H9 (cell line): Measurements from ENCODE around the gene HOATZ. TPM values are rescaled to one million over a fixed set of nuclear protein-coding genes. Genes with fewer than 3 reads are reported as not detected.

Source experiments
- DNase-seq: peaks from one replicate; pipeline ENCODE4 v3.0.0-alpha.2; 2017
- H2AFZ ChIP-seq: one replicate; pipeline ENCODE4 v1.6.1; 2013; ENCODE audit warnings: mild to moderate bottlenecking, low read length, control low read depth, moderate library complexity
- H2AK5ac ChIP-seq: 2 replicates; pipeline ENCODE4 v1.6.1; 2013; ENCODE audit warnings: low read length, control low read depth, mixed read lengths; ENCODE audit not compliant: insufficient read length
- H2BK120ac ChIP-seq: one replicate; pipeline ENCODE4 v1.6.1; 2013; ENCODE audit warnings: low read depth, mild to moderate bottlenecking, low read length, control low read depth, inconsistent platforms; ENCODE audit not compliant: poor library complexity, severe bottlenecking
- H2BK12ac ChIP-seq: 2 replicates; pipeline ENCODE4 v1.6.1; 2013; ENCODE audit warnings: low read length, control low read depth, mixed read lengths, low read depth; ENCODE audit not compliant: insufficient read length
- H2BK15ac ChIP-seq: 2 replicates; pipeline ENCODE4 v1.6.1; 2013; ENCODE audit warnings: low read depth, low read length, control low read depth
- H2BK20ac ChIP-seq: one replicate; pipeline ENCODE4 v1.6.1; 2013; ENCODE audit warnings: low read depth, mild to moderate bottlenecking, low read length, control low read depth, inconsistent platforms; ENCODE audit not compliant: poor library complexity, severe bottlenecking
- H2BK5ac ChIP-seq: 2 replicates; pipeline ENCODE4 v1.6.1; 2013; ENCODE audit warnings: low read length, control low read depth, mixed read lengths; ENCODE audit not compliant: insufficient read length
- H3K14ac ChIP-seq: 2 replicates; pipeline ENCODE4 v1.6.1; 2013; ENCODE audit warnings: low read length, control low read depth; ENCODE audit not compliant: insufficient read depth
- H3K18ac ChIP-seq: 2 replicates; pipeline ENCODE4 v1.6.1; 2013; ENCODE audit warnings: low read depth, mild to moderate bottlenecking, mixed read lengths, low read length, control low read depth; ENCODE audit not compliant: insufficient read length
- H3K23ac ChIP-seq: 2 replicates; pipeline ENCODE4 v1.6.1; 2013; ENCODE audit warnings: low read length, control low read depth, mixed read lengths, low read depth; ENCODE audit not compliant: insufficient read length
- H3K23me2 ChIP-seq: 2 replicates; pipeline ENCODE4 v1.6.1; 2013; ENCODE audit warnings: low read depth, mild to moderate bottlenecking, mixed read lengths, low read length, control low read depth; ENCODE audit not compliant: insufficient read length, poor library complexity, severe bottlenecking
- H3K27ac ChIP-seq: 2 replicates; pipeline ENCODE4 v1.5.1; 2013; ENCODE audit warnings: low read length, control low read depth, mixed read lengths, low read depth; ENCODE audit not compliant: insufficient read length
- H3K27me3 ChIP-seq: 2 replicates; pipeline ENCODE4 v1.6.1; 2013; ENCODE audit warnings: low read length, control low read depth, inconsistent platforms; ENCODE audit not compliant: insufficient read depth
- H3K4ac ChIP-seq: 2 replicates; pipeline ENCODE4 v1.6.1; 2013; ENCODE audit warnings: low read depth, mild to moderate bottlenecking, control low read depth, inconsistent platforms, low read length, moderate library complexity
- H3K4me1 ChIP-seq: 2 replicates; pipeline ENCODE4 v1.6.1; 2013; ENCODE audit warnings: low read length, control low read depth, inconsistent platforms; ENCODE audit not compliant: insufficient read depth
- H3K4me2 ChIP-seq: 2 replicates; pipeline ENCODE4 v1.6.1; 2013; ENCODE audit warnings: low read length, control low read depth, mixed read lengths; ENCODE audit not compliant: insufficient read length, insufficient read depth
- H3K56ac ChIP-seq: 2 replicates; pipeline ENCODE4 v1.6.1; 2013; ENCODE audit warnings: low read depth, mild to moderate bottlenecking, mixed read lengths, low read length, control low read depth; ENCODE audit not compliant: insufficient read length
- H3K79me1 ChIP-seq: 2 replicates; pipeline ENCODE4 v1.6.1; 2013; ENCODE audit warnings: low read depth, mild to moderate bottlenecking, moderate library complexity, low read length, control low read depth, inconsistent platforms; ENCODE audit not compliant: insufficient read depth, poor library complexity, severe bottlenecking
- H3K79me2 ChIP-seq: 2 replicates; pipeline ENCODE4 v1.6.1; 2013; ENCODE audit warnings: low read length, control low read depth, inconsistent platforms; ENCODE audit not compliant: insufficient read depth
- H3K9ac ChIP-seq: 2 replicates; pipeline ENCODE4 v1.6.1; 2013; ENCODE audit warnings: low read length, control low read depth, mixed read lengths; ENCODE audit not compliant: insufficient read length; ENCODE audit errors: extremely low read depth
- H3K9me3 ChIP-seq: one replicate; pipeline ENCODE4 v1.6.1; 2013; ENCODE audit warnings: low read depth, low read length, inconsistent platforms; ENCODE audit not compliant: control insufficient read depth
- H3T11ph ChIP-seq: one replicate; pipeline ENCODE4 v1.6.1; 2013; ENCODE audit warnings: mild to moderate bottlenecking, low read length, control low read depth, inconsistent platforms
- H4K20me1 ChIP-seq: one replicate; pipeline ENCODE4 v1.6.1; 2013; ENCODE audit not compliant: control insufficient read depth, insufficient read length, insufficient read depth
- H4K5ac ChIP-seq: 2 replicates; pipeline ENCODE4 v1.6.1; 2013; ENCODE audit warnings: low read depth, mild to moderate bottlenecking, mixed read lengths, low read length, control low read depth; ENCODE audit not compliant: insufficient read length
- H4K8ac ChIP-seq: replicated peaks from 2 replicates; pipeline ENCODE4 v1.6.1; 2013; ENCODE audit warnings: low read length, control low read depth, mixed read lengths, low read depth; ENCODE audit not compliant: insufficient read length
- H4K91ac ChIP-seq: 2 replicates; pipeline ENCODE4 v1.6.1; 2013; ENCODE audit warnings: low read depth, mild to moderate bottlenecking, moderate library complexity, mixed read lengths, low read length, control low read depth; ENCODE audit not compliant: insufficient read length
- H3K27ac Mint-ChIP-seq, 3 experiments: 2 replicates in 2 of 3; 3 replicates in 1 of 3; pipeline ENCODE4 v1.8.0; 2020 to 2021; ENCODE audit warnings: mixed read lengths in 3 of 3, mild to moderate bottlenecking in 1 of 3, moderate library complexity in 1 of 3
- H3K27me3 Mint-ChIP-seq: 2 replicates; pipeline ENCODE4 v1.8.0; 2021; ENCODE audit warnings: low read depth, mild to moderate bottlenecking, moderate library complexity, mixed read lengths
- H3K36me3 Mint-ChIP-seq, 3 experiments: 2 replicates in 2 of 3; 3 replicates in 1 of 3; pipeline ENCODE4 v1.8.0; 2020 to 2021; ENCODE audit warnings: low read depth in 3 of 3, mixed read lengths in 3 of 3; ENCODE audit not compliant: insufficient read depth in 1 of 3
- H3K4me1 Mint-ChIP-seq, 2 experiments: 2 replicates each; pipeline ENCODE4 v1.8.0; 2020; ENCODE audit warnings: mixed read lengths in 2 of 2
- H3K4me3 Mint-ChIP-seq, 2 experiments: 2 replicates in 1 of 2; 3 replicates in 1 of 2; pipeline ENCODE4 v1.8.0; 2020 to 2021; ENCODE audit warnings: mild to moderate bottlenecking in 2 of 2, mixed read lengths in 2 of 2, moderate library complexity in 1 of 2
- H3K9me3 Mint-ChIP-seq, 2 experiments: 2 replicates in 1 of 2; 3 replicates in 1 of 2; pipeline ENCODE4 v1.8.0; 2020; ENCODE audit warnings: mild to moderate bottlenecking in 2 of 2, mixed read lengths in 2 of 2, moderate library complexity in 1 of 2
- CTCF ChIP-seq: fragments of 200-600 bp; sonication (generic); conservative IDR thresholded peaks from 3 replicates; pipeline ENCODE4 v1.8.0; 2021; ENCODE audit warnings: antibody characterized with exemption, mild to moderate bottlenecking
- WGBS: extraction: QIAGEN DNeasy Blood & Tissue Kit; methylation state at CpG from one replicate; pipeline ENCODE4 v1.1.7; 2013; ENCODE audit warnings: missing lambda C conversion rate, low lambda C conversion rate, mixed read lengths; ENCODE audit not compliant: insufficient read length; ENCODE audit errors: extremely low coverage; 5-methylcytosine and 5-hydroxymethylcytosine counted together
- total RNA-seq: library from RNA; stranded (reverse); gene quantifications from 2 replicates; pipeline ENCODE4 v1.2.1, GENCODE V29; 2021

HOATZ gene
- total RNA-seq, 1 experiment from 2014 or later: not detected

- Mint-ChIP-seq H3K27me3 (no peaks in the 10 kb centered on the region), H3K27ac (peak overlapping the region in 1 of 3 experiments; percentile 49; a peak in 1 of 7 replicates), H3K4me3 (no peak overlapping the region), H3K36me3 (peaks cover 5 to 19% (median 11%) of the 10 kb centered on the region in 3 experiments), H3K9me3 (peaks cover 8 to 11% of the 10 kb centered on the region in 2 experiments), H3K4me1 (peaks cover 28 to 35% of the 10 kb centered on the region in 2 experiments)
- Histone ChIP-seq H3K23me2 (no peaks in the 10 kb centered on the region), H2BK15ac (no peak overlapping the region), H3K18ac (no peak overlapping the region), H3K14ac (no peak overlapping the region), H3T11ph (no peak overlapping the region), H2BK12ac (no peak overlapping the region), H2BK5ac (no peak overlapping the region), H3K23ac (no peak overlapping the region), H4K91ac (no peak overlapping the region), H3K79me2 (no peaks in the 10 kb centered on the region), H3K27ac (no peak overlapping the region), H3K9me3 (peaks cover 5% of the 10 kb centered on the region), H4K20me1 (no peaks in the 10 kb centered on the region), H2AK5ac (no peak overlapping the region), H3K56ac (no peak overlapping the region), H2BK20ac (no peak overlapping the region), H3K27me3 (no peaks in the 10 kb centered on the region), H3K4me2 (no peak overlapping the region), H2BK120ac (no peak overlapping the region), H4K5ac (no peak overlapping the region), H3K9ac (no peak overlapping the region), H3K79me1 (no peaks in the 10 kb centered on the region), H4K8ac (no peak overlapping the region), H3K4me1 (peaks cover 6% of the 10 kb centered on the region; the same call in 1 of the 2 replicates), H2AFZ (no peak overlapping the region), H3K4ac (no peak overlapping the region)
- no peak for TF ChIP-seq CTCF
- DNase-seq: no peak
- no CpG with 5 or more reads among the region's 3 CpGs for WGBS
Measured at GRCh38 chr11:111560800-111561199, 46.2 kb downstream of the HOATZ start.
